WTC11 (cell line): ENCODE measurements around the gene NFIC. TPM values are rescaled to one million over a fixed set of nuclear protein-coding genes. Genes with fewer than 3 reads are reported as not detected.

ENCODE experiments used
- ATAC-seq: fragments of 200-7000 bp; cut with Tn5 transposase; 2 replicates; pipeline ENCODE4 v1.10.0; 2021; ENCODE audit warnings: mild to moderate bottlenecking, moderate library complexity
- CTCF ChIA-PET: fragments of 300-600 bp; sonication (Branson Sonifier 250); formaldehyde crosslinking; loops from one replicate; lab custom pipeline; 2021; ENCODE audit warnings: antibody characterized with exemption; lab: Charles Lee
- POLR2A ChIA-PET: fragments of 350-600 bp; sonication (Branson Sonifier 250); formaldehyde crosslinking; loops from one replicate; lab custom pipeline; 2021; ENCODE audit warnings: antibody characterized with exemption; lab: Charles Lee
- DNase-seq: peaks from one replicate; pipeline ENCODE4 v3.0.0; 2021; ENCODE audit warnings: low spot score
- H3K27ac Mint-ChIP-seq: 2 replicates; pipeline ENCODE4 v1.8.0; 2021; ENCODE audit warnings: mixed read lengths
- H3K27me3 Mint-ChIP-seq: 2 replicates; pipeline ENCODE4 v1.8.0; 2021; ENCODE audit warnings: low read depth, mild to moderate bottlenecking, moderate library complexity, mixed read lengths
- H3K36me3 Mint-ChIP-seq: 2 replicates; pipeline ENCODE4 v1.8.0; 2021; ENCODE audit warnings: mixed read lengths
- H3K4me1 Mint-ChIP-seq: 2 replicates; pipeline ENCODE4 v1.8.0; 2022; ENCODE audit warnings: mixed read lengths
- H3K4me3 Mint-ChIP-seq: 2 replicates; pipeline ENCODE4 v1.8.0; 2021; ENCODE audit warnings: mild to moderate bottlenecking, moderate library complexity, mixed read lengths
- H3K9me3 Mint-ChIP-seq: 2 replicates; pipeline ENCODE4 v1.8.0; 2021; ENCODE audit warnings: mixed read lengths
- AR ChIP-seq: fragments of 250-450 bp; sonication (Bioruptor Pico); IDR thresholded peaks from 2 replicates; pipeline ENCODE4 v1.9.0; 2021; ENCODE audit warnings: mild to moderate bottlenecking
- ATF2 ChIP-seq: sonication (generic); formaldehyde crosslinking; IDR thresholded peaks from 2 replicates; pipeline ENCODE4 v1.8.1; 2022; ENCODE audit warnings: low read depth, missing genetic modification reagents, borderline replicate concordance
- CREM ChIP-seq: sonication (generic); formaldehyde crosslinking; IDR thresholded peaks from 2 replicates; pipeline ENCODE4 v1.8.1; 2022; ENCODE audit warnings: mild to moderate bottlenecking, missing genetic modification reagents, moderate library complexity
- CTCF ChIP-seq: fragments of 200-600 bp; IDR thresholded peaks from 2 replicates; pipeline ENCODE4 v1.8.0; 2022; ENCODE audit warnings: antibody characterized with exemption
- KAT7 ChIP-seq: sonication (generic); formaldehyde crosslinking; IDR thresholded peaks from 2 replicates; pipeline ENCODE4 v1.8.1; 2023; ENCODE audit warnings: missing genetic modification reagents, mild to moderate bottlenecking, borderline replicate concordance
- MXD4 ChIP-seq: fragments of 250-450 bp; sonication (Bioruptor Pico); IDR thresholded peaks from 2 replicates; pipeline ENCODE4 v1.8.0; 2021; ENCODE audit warnings: mild to moderate bottlenecking, moderate library complexity, borderline replicate concordance
- NFE2L1 ChIP-seq: sonication (generic); formaldehyde crosslinking; IDR thresholded peaks from 2 replicates; pipeline ENCODE4 v1.8.1; 2023; ENCODE audit warnings: missing genetic modification reagents
- PRRX2 ChIP-seq: fragments of 250-450 bp; sonication (Bioruptor Pico); IDR thresholded peaks from 2 replicates; pipeline ENCODE4 v1.8.0; 2021; ENCODE audit warnings: mild to moderate bottlenecking
- SP1 ChIP-seq: sonication (generic); formaldehyde crosslinking; conservative IDR thresholded peaks from 2 replicates; pipeline ENCODE4 v1.8.1; 2022; ENCODE audit warnings: missing genetic modification reagents
- ZNF219 ChIP-seq: sonication (generic); formaldehyde crosslinking; IDR thresholded peaks from 2 replicates; pipeline ENCODE4 v1.8.0; 2023; ENCODE audit warnings: missing genetic modification reagents, mild to moderate bottlenecking, borderline replicate concordance
- ZNF425 ChIP-seq: fragments of 250-450 bp; sonication (Bioruptor Pico); conservative IDR thresholded peaks from 2 replicates; pipeline ENCODE4 v1.9.0; 2021; ENCODE audit warnings: mild to moderate bottlenecking
- total RNA-seq: library from RNA; stranded (reverse); gene quantifications from 3 replicates; pipeline ENCODE4 v1.2.3, GENCODE V29; 2021
- TF ChIP-seq, protein P1 (sequence below): sonication (generic); formaldehyde crosslinking; IDR thresholded peaks from 2 replicates; pipeline ENCODE4 v1.8.0; 2022; ENCODE audit warnings: mild to moderate bottlenecking, missing genetic modification reagents
- TF ChIP-seq, protein P2 (sequence below): sonication (generic); formaldehyde crosslinking; IDR thresholded peaks from 2 replicates; pipeline ENCODE4 v1.8.1; 2023; ENCODE audit warnings: mild to moderate bottlenecking, missing genetic modification reagents, moderate library complexity

The NFIC gene
- total RNA-seq, 1 experiment from 2014 or later = 3.5 TPM

DNA sequence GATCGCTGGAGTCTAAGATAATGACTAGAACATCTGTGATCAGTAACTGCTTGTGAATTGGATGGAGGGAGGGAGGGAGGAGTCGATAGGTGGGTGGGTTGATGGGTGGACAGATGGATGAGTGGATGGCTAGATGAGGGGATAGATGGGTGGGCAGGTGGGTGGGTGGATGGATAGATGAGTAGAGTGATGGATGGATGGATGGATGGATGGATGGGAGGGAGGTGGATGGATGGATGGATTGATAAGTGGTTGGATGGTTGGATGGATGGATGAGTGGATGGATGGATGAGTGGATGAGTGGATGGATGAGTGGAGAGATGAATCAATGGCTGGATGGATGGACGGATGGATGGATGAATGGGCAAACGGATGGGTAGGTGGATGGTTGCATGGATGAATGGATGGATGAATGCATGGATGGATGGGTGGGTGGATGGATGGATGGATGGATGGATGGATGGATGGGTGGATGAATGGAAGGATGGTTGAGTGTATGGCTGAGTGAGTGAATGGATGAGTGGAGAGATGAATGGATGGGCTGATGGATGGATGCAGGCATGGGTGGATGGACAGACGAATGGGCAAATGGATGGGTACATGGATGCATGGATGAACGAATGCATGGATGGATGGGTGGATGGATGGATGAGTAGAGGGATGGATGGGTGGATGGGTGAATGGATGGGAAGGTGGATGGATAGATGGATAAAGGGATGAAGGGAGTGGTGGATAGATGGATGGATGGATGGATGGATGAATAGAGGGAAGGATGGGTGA is 44.0 kb upstream of the NFIC start:
- DNase-seq (no peak), ATAC-seq (no peak)
- no peak overlapping the region for H3K4me3 Mint-ChIP-seq
- no peak for TF ChIP-seq CREM (CRISPR knock-in tag)
- no peak for TF ChIP-seq NFE2L1
- no peak for TF ChIP-seq MXD4 (CRISPR knock-in tag)
- TF ChIP-seq AR (CRISPR knock-in tag) = no peak
- TF ChIP-seq ATF2 (CRISPR knock-in tag) = no peak
- TF ChIP-seq, protein P1, sequence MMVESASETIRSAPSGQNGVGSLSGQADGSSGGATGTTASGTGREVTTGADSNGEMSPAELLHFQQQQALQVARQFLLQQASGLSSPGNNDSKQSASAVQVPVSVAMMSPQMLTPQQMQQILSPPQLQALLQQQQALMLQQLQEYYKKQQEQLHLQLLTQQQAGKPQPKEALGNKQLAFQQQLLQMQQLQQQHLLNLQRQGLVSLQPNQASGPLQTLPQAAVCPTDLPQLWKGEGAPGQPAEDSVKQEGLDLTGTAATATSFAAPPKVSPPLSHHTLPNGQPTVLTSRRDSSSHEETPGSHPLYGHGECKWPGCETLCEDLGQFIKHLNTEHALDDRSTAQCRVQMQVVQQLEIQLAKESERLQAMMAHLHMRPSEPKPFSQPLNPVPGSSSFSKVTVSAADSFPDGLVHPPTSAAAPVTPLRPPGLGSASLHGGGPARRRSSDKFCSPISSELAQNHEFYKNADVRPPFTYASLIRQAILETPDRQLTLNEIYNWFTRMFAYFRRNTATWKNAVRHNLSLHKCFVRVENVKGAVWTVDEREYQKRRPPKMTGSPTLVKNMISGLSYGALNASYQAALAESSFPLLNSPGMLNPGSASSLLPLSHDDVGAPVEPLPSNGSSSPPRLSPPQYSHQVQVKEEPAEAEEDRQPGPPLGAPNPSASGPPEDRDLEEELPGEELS (CRISPR knock-in tag) = no peak
- no peak for TF ChIP-seq SP1 (CRISPR knock-in tag)
- TF ChIP-seq ZNF219 = no peak
- TF ChIP-seq PRRX2 (CRISPR knock-in tag) = no peak
- no peak for TF ChIP-seq CTCF
- TF ChIP-seq KAT7 (CRISPR knock-in tag) = no peak
- TF ChIP-seq ZNF425 (CRISPR knock-in tag) = no peak
- H3K27me3 Mint-ChIP-seq = peaks cover 4% of the 10 kb centered on the region; the same call in 1 of the 2 replicates
- no peaks in the 10 kb centered on the region for H3K36me3 Mint-ChIP-seq
- POLR2A ChIA-PET = no interaction called here
- CTCF ChIA-PET = interaction anchor here (0.6 to 0.9 kb wide), 2 partner anchors 8 to 55 kb away, joined by 3 read pairs; no protein-coding TSS in a partner anchor
- no peaks in the 10 kb centered on the region; the same call in 1 of the 2 replicates for H3K9me3 Mint-ChIP-seq
- H3K27ac Mint-ChIP-seq = no peak overlapping the region
- H3K4me1 Mint-ChIP-seq = no peaks in the 10 kb centered on the region

DNA sequence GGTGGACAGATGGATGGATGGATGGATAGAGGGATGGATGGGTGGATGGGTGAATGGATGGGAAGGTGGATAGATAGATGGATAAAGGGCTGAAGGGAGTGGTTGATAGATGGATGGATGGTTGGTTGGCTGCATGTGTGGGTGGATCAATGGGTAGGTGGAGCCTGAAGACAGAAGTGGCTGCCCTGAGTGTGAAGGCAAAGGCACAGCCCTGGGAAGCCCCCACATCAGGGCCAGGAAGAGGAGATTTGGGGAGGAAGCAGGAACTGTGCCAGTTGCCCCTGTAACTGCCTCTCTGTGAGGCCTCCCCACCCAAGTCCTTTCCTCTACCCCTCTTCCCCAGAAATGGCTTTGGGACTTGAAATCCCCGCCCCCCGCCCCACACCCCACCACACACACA is 43.4 kb upstream of the NFIC start:
- H3K36me3 Mint-ChIP-seq = no peaks in the 10 kb centered on the region
- no peak overlapping the region for H3K4me3 Mint-ChIP-seq
- no peaks in the 10 kb centered on the region for H3K4me1 Mint-ChIP-seq
- no peaks in the 10 kb centered on the region; the same call in 1 of the 2 replicates for H3K9me3 Mint-ChIP-seq
- TF ChIP-seq, protein P2, sequence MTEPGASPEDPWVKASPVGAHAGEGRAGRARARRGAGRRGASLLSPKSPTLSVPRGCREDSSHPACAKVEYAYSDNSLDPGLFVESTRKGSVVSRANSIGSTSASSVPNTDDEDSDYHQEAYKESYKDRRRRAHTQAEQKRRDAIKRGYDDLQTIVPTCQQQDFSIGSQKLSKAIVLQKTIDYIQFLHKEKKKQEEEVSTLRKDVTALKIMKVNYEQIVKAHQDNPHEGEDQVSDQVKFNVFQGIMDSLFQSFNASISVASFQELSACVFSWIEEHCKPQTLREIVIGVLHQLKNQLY (CRISPR knock-in tag) = no peak
- peaks cover 7% of the 10 kb centered on the region; the same call in 1 of the 2 replicates for H3K27me3 Mint-ChIP-seq
- DNase-seq (no peak), ATAC-seq (no peak)
- H3K27ac Mint-ChIP-seq = no peak overlapping the region
- ChIA-PET CTCF (interaction anchor here (0.5 to 1.4 kb wide), 6 partner anchors 9 to 197 kb away, joined by 3 to 8 read pairs (median 4); no protein-coding TSS in a partner anchor), POLR2A (no interaction called here)
